ENCODE data around the gene ANXA9.
A peak's percentile ranks its signal among the peaks of the same experiment; 100 is the strongest.

Gene ANXA9

DNA sequence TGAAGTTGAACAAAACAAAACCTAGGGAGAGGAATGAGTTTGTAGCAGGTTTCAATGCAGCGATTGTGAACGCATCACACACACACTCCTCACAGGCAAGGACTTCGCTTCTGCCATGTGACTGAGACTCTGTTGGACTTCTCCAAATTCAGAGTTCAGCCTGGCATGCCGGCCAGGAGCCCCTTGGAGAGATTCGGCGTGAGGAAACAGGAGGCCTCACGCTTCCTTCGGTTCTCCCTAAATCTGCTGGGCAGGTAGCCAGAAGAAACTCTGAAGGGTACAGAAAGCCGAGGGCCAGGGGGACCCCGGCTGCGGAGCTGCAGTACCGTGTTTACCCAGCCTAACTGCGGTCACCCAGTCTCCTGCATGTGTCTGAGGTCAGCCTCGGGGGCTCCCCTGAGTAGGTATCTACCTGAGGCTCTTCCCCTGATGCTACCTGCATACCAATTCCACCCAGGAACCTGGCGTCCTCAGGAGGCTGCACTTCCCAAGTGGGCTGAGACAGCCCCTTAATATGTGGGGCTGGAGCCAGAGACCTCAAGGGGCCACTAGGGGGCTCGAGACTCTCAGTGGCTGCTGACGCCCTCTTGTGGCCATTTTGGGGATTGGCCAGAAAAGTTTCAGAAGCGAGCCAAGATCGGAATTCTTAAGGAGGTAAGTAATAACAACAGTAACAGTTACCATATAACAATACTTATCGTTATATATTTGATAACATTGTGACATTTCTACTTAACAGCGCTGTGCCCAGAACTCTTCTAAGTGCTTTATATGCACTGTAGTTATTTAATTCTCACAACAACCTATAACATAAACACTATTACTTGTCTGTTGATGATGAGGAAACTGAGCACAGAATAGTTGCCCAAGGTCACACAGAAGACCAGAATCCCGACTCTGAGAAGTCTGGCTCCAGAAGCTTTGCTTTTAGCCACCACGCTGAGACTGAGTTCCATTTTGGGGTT, 2.7 kb upstream of the ANXA9 start:
- TF ChIP-seq JUND (IDR thresholded peaks at IDR 0.05; ENCODE audit: low read depth), result no peak
- peak; percentile 74 to 96 for DNase-seq (ENCODE audit: low read depth in 1 of 2, low spot score in 1 of 2)
- in situ Hi-C loops (cut with HindIII; ENCODE audit: low pct_unique_long_range_greater_than_20kb, low sequenced_read_pairs), result no loop called here

DNA sequence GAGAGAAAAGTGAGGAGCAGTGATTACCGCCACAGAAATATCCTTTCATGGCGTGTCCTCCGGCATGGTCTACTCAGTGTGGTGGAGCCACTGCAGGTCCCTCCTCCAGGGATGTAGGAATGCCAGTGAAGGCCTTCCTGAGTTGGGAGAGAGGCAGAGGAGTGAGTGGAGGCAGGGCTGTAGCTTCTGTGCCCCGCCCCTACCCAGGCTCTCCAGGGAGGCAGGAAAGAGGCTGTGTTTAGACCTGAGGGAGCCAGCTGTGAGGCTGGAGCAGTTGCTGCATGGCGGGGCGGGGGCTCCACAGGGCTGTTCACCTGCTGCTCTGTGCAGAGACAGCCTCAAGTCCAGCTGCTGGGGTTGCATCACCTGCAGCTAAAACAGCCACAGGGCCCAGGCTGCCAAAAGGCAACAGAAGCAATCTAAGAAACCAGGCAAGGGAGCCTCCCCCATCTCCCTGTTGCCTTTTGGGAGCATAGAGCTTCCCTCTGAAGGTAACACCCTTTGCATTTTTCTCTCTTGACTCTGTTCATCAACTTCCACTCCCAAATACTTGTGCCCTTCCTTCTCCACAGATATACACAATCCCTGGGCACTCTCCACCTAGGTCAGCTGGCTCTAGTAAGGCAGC, 801 bp upstream of the ANXA9 start:
- peak; percentile 87 to 96 for DNase-seq (ENCODE audit: low read depth in 1 of 2, low spot score in 1 of 2)
- no peak for TF ChIP-seq JUND (IDR thresholded peaks at IDR 0.05; ENCODE audit: low read depth)
- in situ Hi-C loops (cut with HindIII; ENCODE audit: low pct_unique_long_range_greater_than_20kb, low sequenced_read_pairs), result no loop called here

DNA sequence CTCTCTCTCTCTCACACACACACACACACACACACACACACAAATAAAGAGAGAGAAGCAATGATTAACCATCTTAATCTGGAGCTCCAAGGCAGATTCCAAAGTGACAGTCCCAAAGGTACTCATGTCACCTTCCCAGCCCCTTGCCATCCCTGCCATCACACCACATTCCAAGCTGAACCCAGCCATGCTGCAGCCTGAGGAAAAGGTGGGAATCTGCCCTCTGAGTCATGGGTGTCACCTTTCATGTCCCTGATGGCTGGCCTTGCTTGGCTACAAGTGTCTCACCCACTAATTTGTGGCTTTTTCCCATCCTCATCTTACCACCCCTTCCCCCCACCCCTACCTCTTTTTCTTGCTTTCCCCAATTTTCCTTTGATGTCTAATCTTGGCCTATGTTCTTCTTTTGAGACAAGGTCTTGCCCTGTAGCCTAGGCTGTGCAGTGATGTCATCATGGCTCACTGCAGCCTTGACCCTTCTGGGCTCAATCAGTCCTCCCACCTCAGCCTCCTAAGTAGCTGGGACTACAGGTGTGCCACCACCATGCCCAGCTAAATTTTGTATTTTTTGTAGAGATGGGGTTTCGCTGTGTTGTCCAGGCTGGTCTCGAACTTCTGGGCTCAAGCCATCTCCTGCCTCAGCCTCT, 3.2 kb downstream of the ANXA9 start:
- no peak for DNase-seq (ENCODE audit: low read depth in 1 of 2, low spot score in 1 of 2)
- in situ Hi-C loops (cut with HindIII; ENCODE audit: low pct_unique_long_range_greater_than_20kb, low sequenced_read_pairs), result no loop called here
- no peak for TF ChIP-seq JUND (IDR thresholded peaks at IDR 0.05; ENCODE audit: low read depth)

DNA sequence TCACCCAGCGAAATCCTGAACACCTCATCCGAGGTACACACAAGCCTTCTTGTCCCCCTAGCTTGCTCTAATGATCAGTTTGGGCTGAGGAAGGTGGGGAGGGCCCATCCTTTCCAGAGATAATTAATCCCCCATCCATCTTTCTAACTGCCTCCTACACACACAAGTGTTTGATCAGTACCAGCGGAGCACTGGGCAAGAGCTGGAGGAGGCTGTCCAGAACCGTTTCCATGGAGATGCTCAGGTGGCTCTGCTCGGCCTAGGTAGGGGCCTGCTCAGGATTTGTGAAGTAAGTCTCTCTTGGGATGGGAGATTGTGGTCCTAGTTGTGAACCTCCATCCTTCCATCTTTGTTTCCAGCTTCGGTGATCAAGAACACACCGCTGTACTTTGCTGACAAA, 5.8 kb downstream of the ANXA9 start:
- TF ChIP-seq JUND (IDR thresholded peaks at IDR 0.05; ENCODE audit: low read depth), result no peak
- in situ Hi-C loops (cut with HindIII; ENCODE audit: low pct_unique_long_range_greater_than_20kb, low sequenced_read_pairs), result no loop called here
- no peak for DNase-seq (ENCODE audit: low read depth in 1 of 2, low spot score in 1 of 2)

DNA sequence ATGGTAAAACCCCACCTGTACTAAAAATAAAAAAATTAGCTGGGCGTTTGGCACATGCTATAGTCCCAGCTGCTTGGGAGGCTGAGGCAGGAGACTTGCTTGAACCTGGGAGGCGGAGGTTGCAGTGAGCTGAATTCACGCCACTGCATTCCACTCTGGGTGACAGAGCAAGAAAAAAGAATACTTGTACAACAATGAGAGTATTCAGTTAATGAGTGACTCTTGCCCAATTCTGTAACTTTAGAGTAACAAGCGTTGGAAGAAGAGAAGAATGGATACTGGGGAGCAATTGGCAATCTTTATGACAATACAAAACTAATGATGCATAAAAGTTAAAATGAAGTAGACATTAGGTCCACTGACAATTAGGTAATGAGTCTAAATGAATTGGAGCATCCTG, 10.5 kb downstream of the ANXA9 start:
- in situ Hi-C loops (cut with HindIII; ENCODE audit: low pct_unique_long_range_greater_than_20kb, low sequenced_read_pairs), result no loop called here
- TF ChIP-seq JUND (IDR thresholded peaks at IDR 0.05; ENCODE audit: low read depth), result no peak
- DNase-seq (ENCODE audit: low read depth in 1 of 2, low spot score in 1 of 2), result no peak

DNA sequence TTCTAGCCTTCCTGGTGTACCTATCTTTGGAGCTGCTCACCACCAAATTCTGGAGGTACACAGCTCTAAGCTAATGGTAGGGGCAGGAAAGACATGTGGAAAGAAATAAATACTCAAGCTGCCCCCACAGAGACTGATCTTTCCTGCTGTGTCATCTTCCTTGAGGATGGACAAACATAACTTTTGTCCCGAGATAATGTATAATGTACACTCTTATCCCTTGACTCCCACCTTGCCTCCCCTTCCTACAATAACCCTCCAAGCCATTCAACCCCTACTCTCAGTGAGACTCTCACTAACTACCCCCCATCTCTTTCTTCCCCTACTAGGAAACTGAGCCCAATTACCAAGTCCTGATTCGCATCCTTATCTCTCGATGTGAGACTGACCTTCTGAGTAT, 12.2 kb downstream of the ANXA9 start:
- in situ Hi-C loops (cut with HindIII; ENCODE audit: low pct_unique_long_range_greater_than_20kb, low sequenced_read_pairs), result no loop called here
- no peak for TF ChIP-seq JUND (IDR thresholded peaks at IDR 0.05; ENCODE audit: low read depth)

DNA sequence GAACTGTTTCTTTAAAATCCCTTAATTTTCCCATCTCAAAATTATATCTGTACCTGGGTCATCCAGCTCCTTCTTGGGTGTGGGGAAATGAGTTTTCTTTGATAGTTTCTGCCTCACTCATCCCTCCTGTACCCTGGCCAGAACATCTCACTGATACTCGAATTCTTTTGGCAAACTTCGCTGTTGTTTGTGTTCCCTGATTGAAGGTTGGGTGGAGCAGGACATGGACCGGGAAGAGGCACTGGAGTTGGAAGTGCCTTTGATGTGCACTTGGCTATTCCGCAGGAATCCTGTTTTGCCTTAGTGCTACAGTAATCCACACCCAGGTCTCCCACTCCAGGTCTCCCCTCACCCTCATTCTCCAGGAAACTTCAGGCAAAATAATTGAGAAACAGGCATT, 13.4 kb downstream of the ANXA9 start:
- DNase-seq (ENCODE audit: low read depth in 1 of 2, low spot score in 1 of 2), result no peak
- in situ Hi-C loops (cut with HindIII; ENCODE audit: low pct_unique_long_range_greater_than_20kb, low sequenced_read_pairs), result no loop called here
- no peak for TF ChIP-seq JUND (IDR thresholded peaks at IDR 0.05; ENCODE audit: low read depth)

More for the DNA sequence above, 12.2 kb downstream of the ANXA9 start:
- no peak for DNase-seq (ENCODE audit: low read depth in 1 of 2, low spot score in 1 of 2)

DNA sequence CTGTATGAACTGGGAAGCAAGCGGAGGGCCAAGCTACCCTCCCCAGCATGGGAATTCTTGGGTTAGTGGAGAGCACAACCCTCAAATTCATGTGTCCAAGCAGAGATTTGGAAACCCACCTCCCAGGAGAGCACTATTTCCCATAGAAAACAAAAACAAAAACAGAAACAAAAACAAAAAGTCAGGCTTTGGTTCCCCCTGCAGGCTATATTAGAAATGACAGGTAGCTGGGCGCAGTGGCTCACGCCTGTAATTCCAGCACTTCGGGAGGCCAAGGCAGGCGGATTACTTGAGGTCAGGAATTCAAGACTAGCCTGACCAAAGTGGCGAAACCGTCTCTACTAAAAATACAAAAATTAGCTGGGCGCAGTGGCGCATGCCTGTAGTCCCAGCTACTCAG, 13.8 kb downstream of the ANXA9 start:
- TF ChIP-seq JUND (IDR thresholded peaks at IDR 0.05; ENCODE audit: low read depth), result no peak
- peak in 1 of 2 experiments; percentile 58 for DNase-seq (ENCODE audit: low read depth in 1 of 2, low spot score in 1 of 2)
- in situ Hi-C loops (cut with HindIII; ENCODE audit: low pct_unique_long_range_greater_than_20kb, low sequenced_read_pairs), result no loop called here

DNA sequence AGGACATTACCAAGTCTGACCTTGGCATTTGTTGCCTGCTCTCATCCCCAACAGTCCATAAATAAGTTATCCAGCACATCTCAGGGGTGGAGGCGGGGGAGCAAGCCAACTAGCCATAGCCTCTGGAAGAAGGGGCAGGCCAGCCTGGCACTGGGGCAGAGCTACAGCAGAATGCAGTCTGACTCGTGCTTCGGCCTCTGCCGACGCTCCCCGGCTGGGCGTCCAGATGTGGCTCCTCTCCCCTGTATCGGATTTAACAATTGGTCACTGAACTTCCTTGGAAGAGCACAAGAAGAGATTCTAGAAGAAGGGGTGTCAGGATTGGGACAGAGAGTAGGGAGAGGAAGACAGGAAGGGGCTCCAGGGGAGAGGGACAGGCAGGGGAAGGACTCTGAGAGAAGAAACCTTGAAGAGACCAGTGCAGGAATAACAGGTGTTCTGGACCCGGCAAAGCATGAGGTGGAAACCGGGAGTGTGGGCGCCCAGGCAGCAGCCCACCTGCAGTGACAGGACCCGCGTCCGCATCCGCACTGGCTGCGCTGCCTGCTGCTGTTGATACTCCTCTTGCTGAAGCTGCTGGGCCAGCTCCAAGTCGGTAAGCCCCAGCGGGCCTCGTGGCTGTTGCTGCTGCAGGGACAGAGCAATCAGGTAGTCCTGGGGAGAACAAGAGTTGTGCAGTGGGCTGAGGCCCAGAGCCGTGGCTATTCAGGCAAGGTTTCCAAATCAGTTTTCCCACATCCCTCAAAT, 15.2 kb downstream of the ANXA9 start:
- DNase-seq (ENCODE audit: low read depth in 1 of 2, low spot score in 1 of 2), result no peak
- in situ Hi-C loops (cut with HindIII; ENCODE audit: low pct_unique_long_range_greater_than_20kb, low sequenced_read_pairs), result no loop called here
- no peak for TF ChIP-seq JUND (IDR thresholded peaks at IDR 0.05; ENCODE audit: low read depth)

DNA sequence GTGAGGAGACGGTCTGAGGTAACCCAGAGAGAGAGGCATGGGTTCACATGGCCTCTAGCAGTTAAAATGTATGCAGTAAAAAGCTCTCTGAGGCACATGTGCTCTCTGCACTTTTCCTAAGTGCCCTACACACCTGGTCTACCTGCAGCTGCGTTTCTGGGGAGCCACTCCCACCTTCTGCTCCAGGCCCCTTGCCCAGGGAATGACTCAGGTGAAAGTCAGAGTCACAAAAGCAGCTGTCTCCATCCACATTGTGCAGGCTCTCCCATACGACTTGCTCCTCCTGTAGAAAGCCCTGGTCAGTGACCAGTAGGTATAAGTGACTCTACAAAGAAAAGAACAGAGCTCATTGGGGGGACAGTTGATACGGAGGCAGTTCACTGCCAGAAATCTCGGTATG, 15.9 kb downstream of the ANXA9 start:
- DNase-seq (ENCODE audit: low read depth in 1 of 2, low spot score in 1 of 2), result no peak
- TF ChIP-seq JUND (IDR thresholded peaks at IDR 0.05; ENCODE audit: low read depth), result no peak
- in situ Hi-C loops (cut with HindIII; ENCODE audit: low pct_unique_long_range_greater_than_20kb, low sequenced_read_pairs), result no loop called here

DNA sequence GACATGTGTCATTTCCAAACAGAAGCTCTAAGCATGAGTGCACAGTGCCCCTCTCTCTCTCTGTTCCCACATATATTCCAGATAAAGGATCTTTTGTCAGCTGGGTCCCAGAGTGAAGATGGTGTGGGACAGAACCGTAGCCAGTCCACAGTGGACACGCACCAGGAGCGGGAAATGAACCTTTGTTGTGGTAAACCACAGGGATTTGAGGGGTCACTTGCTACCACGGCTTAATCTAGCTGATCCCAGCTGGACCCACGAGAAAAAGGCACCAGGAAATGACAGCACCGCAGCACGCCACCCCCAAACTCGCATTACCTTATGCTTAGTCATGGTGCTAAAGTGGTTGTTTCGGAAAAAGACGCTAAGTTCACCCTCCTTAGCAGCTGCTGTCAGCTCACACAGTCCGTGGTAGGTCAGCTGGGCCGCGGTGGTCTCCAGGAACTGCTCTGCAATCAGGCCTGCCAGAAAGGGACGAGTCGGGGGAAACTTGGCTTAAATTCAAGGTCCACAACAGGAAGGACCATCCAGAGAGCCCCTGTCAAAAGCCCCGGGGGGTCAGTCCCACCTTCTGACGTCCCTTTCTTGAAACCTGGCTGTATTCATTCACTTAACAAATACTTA, 17.1 kb downstream of the ANXA9 start:
- TF ChIP-seq JUND (IDR thresholded peaks at IDR 0.05; ENCODE audit: low read depth), result no peak
- DNase-seq (ENCODE audit: low read depth in 1 of 2, low spot score in 1 of 2), result no peak
- in situ Hi-C loops (cut with HindIII; ENCODE audit: low pct_unique_long_range_greater_than_20kb, low sequenced_read_pairs), result no loop called here

DNA sequence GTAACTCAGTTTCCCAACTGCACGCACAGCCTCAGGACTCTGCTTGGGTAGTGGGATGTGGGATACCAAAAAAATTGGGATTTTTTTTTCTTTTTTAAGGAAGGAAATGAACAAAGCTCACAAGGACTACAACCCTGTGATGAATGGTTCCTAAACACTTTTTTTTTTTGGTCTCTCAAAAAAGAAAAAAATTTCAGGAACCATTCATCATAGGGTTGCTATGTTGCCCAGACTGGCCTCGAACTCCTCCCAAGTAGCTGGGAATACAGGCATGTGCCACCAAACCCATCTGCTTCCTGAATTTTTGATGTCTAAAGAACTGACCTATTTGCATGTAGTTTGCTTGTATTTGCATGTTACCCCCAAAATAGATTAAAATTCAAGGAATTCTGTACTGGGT, 17.8 kb downstream of the ANXA9 start:
- no peak for TF ChIP-seq JUND (IDR thresholded peaks at IDR 0.05; ENCODE audit: low read depth)
- in situ Hi-C loops (cut with HindIII; ENCODE audit: low pct_unique_long_range_greater_than_20kb, low sequenced_read_pairs), result no loop called here
- no peak for DNase-seq (ENCODE audit: low read depth in 1 of 2, low spot score in 1 of 2)
